ENCODE data around the gene CLK2. TPM values are rescaled to one million over a fixed set of nuclear protein-coding genes. Genes with fewer than 3 reads are reported as not detected.

Gene CLK2
- total RNA-seq, 1 donor from 2014 or later = 19.7 TPM

DNA sequence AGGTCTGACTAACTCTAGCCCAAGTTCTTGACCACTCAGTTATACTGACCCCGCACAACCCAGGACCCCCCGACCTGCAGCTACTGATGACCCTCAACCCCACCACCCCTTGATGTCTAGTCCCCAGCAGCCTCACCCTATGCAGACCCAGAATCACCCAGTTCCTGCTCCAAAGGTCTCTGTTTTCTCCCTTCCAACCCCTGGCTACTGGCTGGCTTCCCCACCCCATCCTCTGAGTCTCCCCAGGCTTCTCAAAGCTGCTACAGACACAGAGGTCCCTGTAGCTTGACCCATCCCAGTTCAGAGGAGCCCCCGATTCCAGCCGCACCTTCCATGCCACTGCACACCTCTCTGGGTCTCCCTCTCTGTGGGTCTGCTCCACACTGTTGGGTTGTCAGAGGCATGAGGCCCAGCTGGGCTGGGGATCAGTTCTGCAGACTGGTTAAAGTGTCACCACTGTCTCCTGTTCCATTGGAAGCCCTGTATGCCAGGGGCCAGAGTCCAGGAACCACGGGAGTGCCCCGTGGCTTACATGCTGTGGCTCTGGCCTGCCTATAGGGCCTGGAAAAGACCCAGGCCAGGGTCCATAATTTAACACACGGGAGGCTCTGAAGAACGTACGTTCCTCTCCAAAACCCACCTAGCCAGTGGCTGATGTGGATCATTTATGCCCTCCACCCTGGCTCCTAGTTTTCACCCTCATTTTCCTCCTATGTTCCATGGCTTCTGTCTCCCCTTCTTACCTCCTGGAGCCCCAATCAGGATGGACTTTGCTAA, 27.4 kb upstream of the CLK2 start:
- H3K36me3 ChIP-seq (ENCODE audit: control insufficient read depth, insufficient read depth, low read length) = no peaks in the 10 kb centered on the region
- FAIRE-seq (no peak), DNase-seq (ENCODE audit: low read depth) (no peak)
- H3K27me3 ChIP-seq (ENCODE audit: control insufficient read depth, insufficient read depth, low read length) = no peaks in the 10 kb centered on the region
- H3K4me3 ChIP-seq (ENCODE audit: low read depth, low read length) = no peak overlapping the region
- TF ChIP-seq, protein P1, sequence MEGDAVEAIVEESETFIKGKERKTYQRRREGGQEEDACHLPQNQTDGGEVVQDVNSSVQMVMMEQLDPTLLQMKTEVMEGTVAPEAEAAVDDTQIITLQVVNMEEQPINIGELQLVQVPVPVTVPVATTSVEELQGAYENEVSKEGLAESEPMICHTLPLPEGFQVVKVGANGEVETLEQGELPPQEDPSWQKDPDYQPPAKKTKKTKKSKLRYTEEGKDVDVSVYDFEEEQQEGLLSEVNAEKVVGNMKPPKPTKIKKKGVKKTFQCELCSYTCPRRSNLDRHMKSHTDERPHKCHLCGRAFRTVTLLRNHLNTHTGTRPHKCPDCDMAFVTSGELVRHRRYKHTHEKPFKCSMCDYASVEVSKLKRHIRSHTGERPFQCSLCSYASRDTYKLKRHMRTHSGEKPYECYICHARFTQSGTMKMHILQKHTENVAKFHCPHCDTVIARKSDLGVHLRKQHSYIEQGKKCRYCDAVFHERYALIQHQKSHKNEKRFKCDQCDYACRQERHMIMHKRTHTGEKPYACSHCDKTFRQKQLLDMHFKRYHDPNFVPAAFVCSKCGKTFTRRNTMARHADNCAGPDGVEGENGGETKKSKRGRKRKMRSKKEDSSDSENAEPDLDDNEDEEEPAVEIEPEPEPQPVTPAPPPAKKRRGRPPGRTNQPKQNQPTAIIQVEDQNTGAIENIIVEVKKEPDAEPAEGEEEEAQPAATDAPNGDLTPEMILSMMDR (IDR thresholded peaks at IDR 0.05; ENCODE audit: insufficient read depth, low read length, severe bottlenecking) = no peak

DNA sequence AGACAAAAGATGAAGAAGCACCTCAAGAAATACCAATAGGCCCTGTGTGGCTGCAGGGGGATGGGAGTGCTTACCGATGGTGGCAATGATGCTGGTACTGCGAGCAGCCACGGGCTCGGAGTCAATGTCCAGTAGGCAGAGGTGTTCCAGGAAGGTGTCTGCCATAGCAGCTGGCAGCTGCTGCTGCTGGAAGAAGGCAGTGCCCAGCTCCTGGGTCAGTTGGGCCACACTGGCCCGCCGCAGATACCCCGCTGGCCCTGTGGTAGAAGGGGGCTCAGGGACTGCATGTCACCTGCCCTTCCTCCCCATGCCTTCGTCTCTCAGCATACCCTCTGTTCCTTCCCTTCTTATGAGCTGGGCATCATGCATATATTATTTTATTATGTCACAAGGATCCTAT, 26.7 kb upstream of the CLK2 start:
- no peak for DNase-seq (ENCODE audit: low read depth)
- TF ChIP-seq, protein P1 (IDR thresholded peaks at IDR 0.05; ENCODE audit: insufficient read depth, low read length, severe bottlenecking) = no peak
- Histone ChIP-seq H3K27me3 (ENCODE audit: control insufficient read depth, insufficient read depth, low read length) (peaks cover 2% of the 10 kb centered on the region), H3K4me3 (ENCODE audit: low read depth, low read length) (no peak overlapping the region), H3K36me3 (ENCODE audit: control insufficient read depth, insufficient read depth, low read length) (no peaks in the 10 kb centered on the region)
- FAIRE-seq = no peak

DNA sequence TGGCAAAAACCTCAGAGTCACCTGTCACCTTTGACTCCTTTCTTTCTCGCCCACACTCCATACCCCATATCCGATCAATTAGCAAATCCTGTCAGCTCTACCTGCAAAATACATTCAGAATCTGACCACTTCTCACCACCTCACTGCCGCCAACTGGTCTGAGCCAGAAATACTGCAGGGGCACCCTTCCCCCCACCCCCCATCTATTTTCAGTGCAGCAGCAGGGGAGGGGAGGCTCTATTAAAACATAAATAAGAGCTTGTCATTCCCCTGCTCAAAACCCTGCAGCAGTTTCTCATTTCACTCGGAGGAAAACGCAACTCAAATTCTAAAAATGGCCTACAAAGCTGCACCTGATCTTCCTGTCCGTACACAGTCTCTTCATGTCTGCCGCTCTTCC, 24.1 kb upstream of the CLK2 start:
- H3K36me3 ChIP-seq (ENCODE audit: control insufficient read depth, insufficient read depth, low read length) = no peaks in the 10 kb centered on the region
- FAIRE-seq = no peak

DNA sequence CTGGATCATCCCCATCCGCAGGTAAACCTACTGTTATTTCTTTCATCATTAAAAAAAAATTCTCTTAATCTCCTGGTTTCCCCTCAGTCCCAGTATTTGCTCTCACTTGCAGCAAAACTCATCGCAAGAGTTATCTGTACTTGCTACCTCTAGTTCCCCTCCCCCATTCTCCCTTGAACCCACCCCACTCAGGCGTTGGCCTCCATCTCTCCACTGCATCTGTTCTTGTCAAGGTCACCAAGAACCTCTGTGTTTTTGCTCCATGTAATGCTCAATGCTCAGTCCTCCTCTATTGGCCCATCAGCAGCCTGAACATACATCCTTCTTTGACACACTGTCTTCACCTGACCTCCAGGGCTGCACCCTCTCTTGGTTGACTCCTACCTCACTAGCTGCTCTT, 23.4 kb upstream of the CLK2 start:
- FAIRE-seq = no peak
- H3K4me3 ChIP-seq (ENCODE audit: low read depth, low read length) = no peak overlapping the region
- no peaks in the 10 kb centered on the region for H3K36me3 ChIP-seq (ENCODE audit: control insufficient read depth, insufficient read depth, low read length)
- H3K27me3 ChIP-seq (ENCODE audit: control insufficient read depth, insufficient read depth, low read length) = peaks cover 6% of the 10 kb centered on the region
- no peak for DNase-seq (ENCODE audit: low read depth)
- TF ChIP-seq, protein P1 (IDR thresholded peaks at IDR 0.05; ENCODE audit: insufficient read depth, low read length, severe bottlenecking) = no peak

More for the DNA sequence above, 24.1 kb upstream of the CLK2 start:
- no peak for DNase-seq (ENCODE audit: low read depth)
- Histone ChIP-seq H3K27me3 (ENCODE audit: control insufficient read depth, insufficient read depth, low read length) (peaks cover 6% of the 10 kb centered on the region), H3K4me3 (ENCODE audit: low read depth, low read length) (no peak overlapping the region)
- TF ChIP-seq, protein P1 (IDR thresholded peaks at IDR 0.05; ENCODE audit: insufficient read depth, low read length, severe bottlenecking) = no peak

DNA sequence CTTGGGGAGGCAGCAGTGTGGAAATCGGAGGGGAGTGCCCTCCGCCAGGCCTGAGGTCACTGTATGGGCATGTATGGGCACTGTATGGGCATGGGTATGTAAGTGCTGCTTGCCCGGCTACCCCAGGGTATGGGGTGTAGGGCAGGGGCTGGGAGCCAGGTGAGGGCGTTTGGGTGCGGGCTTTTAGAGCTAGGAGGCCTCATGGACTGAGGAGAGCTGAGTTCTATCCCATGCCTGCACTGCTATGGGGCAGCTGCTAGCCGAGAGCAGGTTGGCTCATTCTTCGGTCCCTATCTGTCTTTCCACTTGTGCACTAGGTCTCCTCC, 22.6 kb upstream of the CLK2 start:
- TF ChIP-seq, protein P1 (IDR thresholded peaks at IDR 0.05; ENCODE audit: insufficient read depth, low read length, severe bottlenecking) = no peak
- FAIRE-seq = no peak

More for the DNA sequence above, 22.6 kb upstream of the CLK2 start:
- DNase-seq (ENCODE audit: low read depth) = no peak
- H3K4me3 ChIP-seq (ENCODE audit: low read depth, low read length) = no peak overlapping the region
- no peaks in the 10 kb centered on the region for H3K36me3 ChIP-seq (ENCODE audit: control insufficient read depth, insufficient read depth, low read length)
- H3K27me3 ChIP-seq (ENCODE audit: control insufficient read depth, insufficient read depth, low read length) = peaks cover 6% of the 10 kb centered on the region
